Endothelial cell of umbilical vein (primary cell): ENCODE results near the gene SH3PXD2A.

Experiments used
- EZH2 ChIP-seq: IDR thresholded peaks from 2 replicates; pipeline ENCODE4 v1.6.1; 2012; ENCODE audit warnings: borderline replicate concordance, low read depth, mild to moderate bottlenecking, moderate library complexity, low read length, inconsistent platforms; ENCODE audit not compliant: severe bottlenecking
- FOS ChIP-seq: IDR thresholded peaks from 2 replicates; pipeline ENCODE4 v1.6.1; 2011; ENCODE audit warnings: mild to moderate bottlenecking, low read length, moderate library complexity, borderline replicate concordance; ENCODE audit not compliant: insufficient read depth
- JUN ChIP-seq: IDR thresholded peaks from 2 replicates; pipeline ENCODE4 v1.6.1; 2011; ENCODE audit warnings: borderline replicate concordance, low read depth; ENCODE audit not compliant: insufficient read length, insufficient read depth
- POLR2A ChIP-seq: IDR thresholded peaks from 2 replicates; pipeline ENCODE4 v1.6.1; 2012; ENCODE audit warnings: low read depth, mild to moderate bottlenecking, control low read depth, low read length
- POLR2AphosphoS5 ChIP-seq: IDR thresholded peaks from 2 replicates; pipeline ENCODE4 v1.6.1; 2012; ENCODE audit warnings: low read depth, mild to moderate bottlenecking, control low read depth, low read length, moderate library complexity; ENCODE audit not compliant: insufficient read depth
- TF ChIP-seq, protein P1 (sequence below), 2 donors: IDR thresholded peaks; 1 replicate in 1 of 2; 2 replicates in 1 of 2; pipeline ENCODE4 v1.5.1; 2011; ENCODE audit warnings: low read length in 2 of 2, mild to moderate bottlenecking in 2 of 2, moderate library complexity in 2 of 2, control low read depth in 1 of 2, inconsistent platforms in 1 of 2, low read depth in 1 of 2; ENCODE audit not compliant: insufficient read depth in 1 of 2; ENCODE audit errors: extremely low read depth in 1 of 2

GRCh38 chr10:103740611-103741010 lies 114.8 kb downstream of the SH3PXD2A start:
- TF ChIP-seq, protein P1, sequence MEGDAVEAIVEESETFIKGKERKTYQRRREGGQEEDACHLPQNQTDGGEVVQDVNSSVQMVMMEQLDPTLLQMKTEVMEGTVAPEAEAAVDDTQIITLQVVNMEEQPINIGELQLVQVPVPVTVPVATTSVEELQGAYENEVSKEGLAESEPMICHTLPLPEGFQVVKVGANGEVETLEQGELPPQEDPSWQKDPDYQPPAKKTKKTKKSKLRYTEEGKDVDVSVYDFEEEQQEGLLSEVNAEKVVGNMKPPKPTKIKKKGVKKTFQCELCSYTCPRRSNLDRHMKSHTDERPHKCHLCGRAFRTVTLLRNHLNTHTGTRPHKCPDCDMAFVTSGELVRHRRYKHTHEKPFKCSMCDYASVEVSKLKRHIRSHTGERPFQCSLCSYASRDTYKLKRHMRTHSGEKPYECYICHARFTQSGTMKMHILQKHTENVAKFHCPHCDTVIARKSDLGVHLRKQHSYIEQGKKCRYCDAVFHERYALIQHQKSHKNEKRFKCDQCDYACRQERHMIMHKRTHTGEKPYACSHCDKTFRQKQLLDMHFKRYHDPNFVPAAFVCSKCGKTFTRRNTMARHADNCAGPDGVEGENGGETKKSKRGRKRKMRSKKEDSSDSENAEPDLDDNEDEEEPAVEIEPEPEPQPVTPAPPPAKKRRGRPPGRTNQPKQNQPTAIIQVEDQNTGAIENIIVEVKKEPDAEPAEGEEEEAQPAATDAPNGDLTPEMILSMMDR (IDR thresholded peaks at IDR 0.05; ENCODE audit: extremely low read depth in 1 of 2, insufficient read depth in 1 of 2, low read depth in 1 of 2, low read length in 2 of 2) = no peak
- no peak for TF ChIP-seq FOS
- TF ChIP-seq POLR2AphosphoS5 = no peak
- no peak for TF ChIP-seq POLR2A
- TF ChIP-seq EZH2 = no peak
- no peak for TF ChIP-seq JUN
